Measurements from ENCODE around the gene GPR160.

Gene GPR160

GRCh38 chr3:170128259-170128976 is 90.6 kb downstream of the GPR160 start:
- peak in 1 of 2 experiments; percentile 1 for DNase-seq

- DNase-seq = no peak
Measured at GRCh38 chr3:170128977-170129431, 91.2 kb downstream of the GPR160 start.

- DNase-seq = no peak
Measured at GRCh38 chr3:170130532-170130931, 92.7 kb downstream of the GPR160 start.

GRCh38 chr3:170132335-170132734 is 94.5 kb downstream of the GPR160 start:
- DNase-seq = no peak

Measured in stimulated activated CD4-positive, alpha-beta T cell treated with anti-CD3 and anti-CD28 coated beads, Interleukin-4, amount 100 ng/mL, for 4 hours (primary cell).